GM18951 (cell line): ENCODE results near the gene OR2T33.

Experiments
- POLR2A ChIP-seq: IDR thresholded peaks from 4 replicates; pipeline ENCODE4 v1.6.1; 2011; ENCODE audit warnings: mild to moderate bottlenecking; ENCODE audit not compliant: insufficient read length, insufficient read depth; ENCODE audit errors: extremely low read depth
- in situ Hi-C: fragments of 300-500 bp; cut with MboI; formaldehyde crosslinking; loops from one replicate; pipeline ENCODE4 v1.12.0; 2022; ENCODE audit warnings: low sequenced_read_pairs, mixed read lengths, inconsistent platforms; ENCODE audit not compliant: unreplicated experiment

OR2T33 gene

DNA sequence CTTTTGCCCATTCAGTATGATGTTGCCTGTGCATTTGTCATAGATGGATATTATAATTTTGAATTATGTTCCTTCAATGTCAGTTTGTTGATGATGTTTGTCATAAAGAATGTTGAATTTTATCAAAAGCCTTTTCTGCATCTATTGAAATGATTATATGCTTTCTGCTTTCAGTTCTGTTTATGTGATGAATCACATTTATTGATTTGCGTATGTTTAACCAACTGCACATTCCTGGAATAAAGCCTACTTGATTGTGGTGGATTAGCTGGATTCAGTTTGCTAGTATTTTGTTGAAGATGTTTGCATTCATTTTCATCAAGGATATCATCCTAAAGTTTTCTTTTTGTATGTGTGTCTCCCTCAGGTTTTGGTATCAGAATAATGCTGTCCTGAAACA is 52.2 kb downstream of the OR2T33 start:
- no peak for TF ChIP-seq POLR2A
- in situ Hi-C loops = no loop called here
